SK-N-SH (cell line): Measurements from ENCODE around the gene THADA. TPM values are rescaled to one million over a fixed set of nuclear protein-coding genes. Genes with fewer than 3 reads are reported as not detected.

Source experiments
- CTCF ChIA-PET: fragments of 300-600, 350-600 bp; formaldehyde crosslinking; extraction: SDS; loops from one replicate; lab custom pipeline; 2021; lab: Yijun Ruan, JAX
- POLR2A ChIA-PET: fragments of 350-600 bp; sonication (Branson Sonifier 250); formaldehyde crosslinking; extraction: SDS; loops from one replicate; lab custom pipeline; 2020; ENCODE audit warnings: antibody characterized with exemption, inconsistent platforms; lab: Yijun Ruan, JAX
- DNase-seq: peaks from one replicate; pipeline ENCODE4 v3.0.0; 2012
- H2AFZ ChIP-seq: fragments of 200-600 bp; sonication (generic); 2 replicates; pipeline ENCODE4 v1.8.1; 2016; ENCODE audit warnings: antibody characterized with exemption, mild to moderate bottlenecking, low read depth
- H3F3A ChIP-seq: fragments of 200-600 bp; sonication (generic); replicated peaks from 2 replicates; pipeline ENCODE3; 2016; ENCODE audit warnings: antibody characterized with exemption, mild to moderate bottlenecking; ENCODE audit not compliant: insufficient read depth
- H3K27ac ChIP-seq, 2 experiments: fragments of 200-500 bp in 1 of 2; fragments of 200-600 bp in 1 of 2; sonication (Bioruptor generic) in 1 of 2; sonication (generic), shearing (Covaris generic) in 1 of 2; 2 replicates each; pipeline versions ENCODE4 v1.5.1 to v1.6.1; 2014 to 2016; ENCODE audit warnings: low read depth in 2 of 2, inconsistent platforms in 1 of 2, low read length in 1 of 2, mild to moderate bottlenecking in 1 of 2, mixed read lengths in 1 of 2
- H3K27me3 ChIP-seq: fragments of 200-600 bp; sonication (generic), shearing (Covaris generic); 2 replicates; pipeline ENCODE4 v1.6.1; 2016; ENCODE audit warnings: mixed run types; ENCODE audit not compliant: insufficient read depth
- H3K36me3 ChIP-seq, 2 experiments: fragments of 200-500 bp in 1 of 2; fragments of 200-600 bp in 1 of 2; sonication (Bioruptor generic) in 1 of 2; sonication (generic) in 1 of 2; replicated peaks in 1 of 2; 2 replicates each; pipeline versions ENCODE3 to v1.5.1; 2014 to 2016; ENCODE audit warnings: low read length in 1 of 2, mild to moderate bottlenecking in 1 of 2; ENCODE audit not compliant: insufficient read depth in 2 of 2, control insufficient read depth in 1 of 2
- H3K4me1 ChIP-seq, 2 experiments: fragments of 200-500 bp in 1 of 2; fragments of 200-600 bp in 1 of 2; sonication (Bioruptor generic) in 1 of 2; sonication (generic), shearing (Covaris generic) in 1 of 2; 2 replicates each; pipeline versions ENCODE4 v1.5.1 to v1.6.1; 2014 to 2016; ENCODE audit warnings: low read depth in 1 of 2, low read length in 1 of 2, mixed run types in 1 of 2; ENCODE audit not compliant: insufficient read depth in 2 of 2, control insufficient read depth in 1 of 2
- H3K4me2 ChIP-seq: fragments of 200-600 bp; sonication (generic), shearing (Covaris generic); 2 replicates; pipeline ENCODE4 v1.6.1; 2017; ENCODE audit warnings: mixed run types
- H3K4me3 ChIP-seq, 2 experiments: fragments of 200-500 bp in 1 of 2; fragments of 200-600 bp in 1 of 2; sonication (Bioruptor generic) in 1 of 2; sonication (generic), shearing (Covaris generic) in 1 of 2; 2 replicates each; pipeline versions ENCODE4 v1.5.1 to v1.8.1; 2014 to 2016; ENCODE audit warnings: low read depth in 2 of 2, inconsistent platforms in 1 of 2, low read length in 1 of 2, mild to moderate bottlenecking in 1 of 2, mixed read lengths in 1 of 2, moderate library complexity in 1 of 2
- H3K79me2 ChIP-seq: fragments of 200-600 bp; sonication (generic); 2 replicates; pipeline ENCODE4 v1.8.1; 2017; ENCODE audit warnings: mild to moderate bottlenecking; ENCODE audit not compliant: insufficient read depth
- H3K9ac ChIP-seq: fragments of 200-600 bp; sonication (generic); 2 replicates; pipeline ENCODE4 v1.6.1; 2017; ENCODE audit warnings: mixed run types
- H3K9me2 ChIP-seq: fragments of 200-600 bp; sonication (generic); 2 replicates; pipeline ENCODE4 v1.6.1; 2017; ENCODE audit warnings: mixed run types
- H3K9me3 ChIP-seq: fragments of 200-600 bp; sonication (generic); 2 replicates; pipeline ENCODE4 v1.6.1; 2017; ENCODE audit warnings: mixed run types, mild to moderate bottlenecking, moderate library complexity
- H4K20me1 ChIP-seq: fragments of 200-600 bp; sonication (generic); 2 replicates; pipeline ENCODE4 v1.6.1; 2017; ENCODE audit warnings: mild to moderate bottlenecking, mixed run types; ENCODE audit not compliant: insufficient read depth
- CHD2 ChIP-seq: fragments of 150-350 bp; IDR thresholded peaks from 2 replicates; pipeline ENCODE4 v1.6.1; 2018; ENCODE audit warnings: low read length; ENCODE audit not compliant: partially characterized antibody
- EP300 ChIP-seq, 2 experiments: IDR thresholded peaks; 2 replicates each; pipeline versions ENCODE4 v1.4.0 to v1.6.1; 2012; ENCODE audit warnings: borderline replicate concordance in 1 of 2, low read depth in 1 of 2, low read length in 1 of 2
- FOXJ3 ChIP-seq: sonication (generic); formaldehyde crosslinking; IDR thresholded peaks from 2 replicates; pipeline ENCODE4 v1.5.1; 2020; ENCODE audit warnings: mild to moderate bottlenecking, missing genetic modification reagents
- FOXM1 ChIP-seq: IDR thresholded peaks from 2 replicates; pipeline ENCODE4 v1.4.0; 2012; ENCODE audit warnings: low read depth, mild to moderate bottlenecking
- GABPA ChIP-seq: IDR thresholded peaks from 2 replicates; pipeline ENCODE4 v1.4.0; 2012; ENCODE audit warnings: low read depth, mild to moderate bottlenecking
- GATA2 ChIP-seq: sonication (generic); formaldehyde crosslinking; IDR thresholded peaks from 2 replicates; pipeline ENCODE4 v1.5.0; 2020; ENCODE audit warnings: mild to moderate bottlenecking, missing genetic modification reagents
- IRF3 ChIP-seq: fragments of 150-350 bp; IDR thresholded peaks from 2 replicates; pipeline ENCODE4 v1.6.1; 2016; ENCODE audit warnings: mild to moderate bottlenecking, low read depth, low read length
- MAX ChIP-seq: IDR thresholded peaks from 2 replicates; pipeline ENCODE4 v1.4.0; 2012; ENCODE audit warnings: low read depth
- MEF2A ChIP-seq: IDR thresholded peaks from 2 replicates; pipeline ENCODE4 v1.4.0; 2012; ENCODE audit warnings: low read depth, borderline replicate concordance
- NFIC ChIP-seq: IDR thresholded peaks from 2 replicates; pipeline ENCODE4 v1.4.0; 2012; ENCODE audit warnings: borderline replicate concordance
- POLR2AphosphoS5 ChIP-seq: IDR thresholded peaks from 2 replicates; pipeline ENCODE4 v1.6.1; 2012; ENCODE audit warnings: low read depth, low read length
- RCOR1 ChIP-seq: fragments of 150-350 bp; IDR thresholded peaks from 2 replicates; pipeline ENCODE4 v1.6.1; 2017; ENCODE audit warnings: antibody characterized with exemption, low read length
- RFX5 ChIP-seq: IDR thresholded peaks from 2 replicates; pipeline ENCODE4 v1.6.1; 2012; ENCODE audit warnings: mild to moderate bottlenecking, improper control_type of control experiment, low read length
- SIN3A ChIP-seq: IDR thresholded peaks from 2 replicates; pipeline ENCODE4 v1.6.1; 2012; ENCODE audit warnings: low read depth, mild to moderate bottlenecking, low read length, moderate library complexity, borderline replicate concordance
- SMC3 ChIP-seq: IDR thresholded peaks from 2 replicates; pipeline ENCODE4 v1.6.1; 2012; ENCODE audit warnings: low read depth, low read length, improper control_type of control experiment
- TAF1 ChIP-seq: IDR thresholded peaks from 2 replicates; pipeline ENCODE4 v1.6.1; 2012; ENCODE audit warnings: low read depth, mild to moderate bottlenecking, low read length, moderate library complexity, borderline replicate concordance
- TCF12 ChIP-seq: IDR thresholded peaks from 2 replicates; pipeline ENCODE4 v1.4.0; 2012
- USF1 ChIP-seq: IDR thresholded peaks from 2 replicates; pipeline ENCODE4 v1.4.0; 2012; ENCODE audit warnings: low read depth, borderline replicate concordance
- YY1 ChIP-seq: IDR thresholded peaks from 2 replicates; pipeline ENCODE4 v1.4.0; 2012; ENCODE audit warnings: low read depth, mild to moderate bottlenecking
- ZBTB33 ChIP-seq: IDR thresholded peaks from 2 replicates; pipeline ENCODE4 v1.4.0; 2012; ENCODE audit warnings: low read depth, borderline replicate concordance
- WGBS: methylation state at CpG from one replicate; pipeline ENCODE4 v1.1.6; 2017; ENCODE audit warnings: low lambda C conversion rate; 5-methylcytosine and 5-hydroxymethylcytosine counted together
- polyA plus RNA-seq, 3 experiments: library from polyadenylated mRNA; depleted of rRNA; stranded (reverse); fragments of >200 nt; gene quantifications; 2 replicates each; pipeline ENCODE4 v1.2.3, GENCODE V29; 2012

Gene THADA
- polyA plus RNA-seq, 1 of the 3 experiments (the other 2 are of a cell fraction) = 25.6 TPM

GRCh38 chr2:43467891-43468290 is 127.9 kb downstream of the THADA start (continued):
- no peak for TF ChIP-seq IRF3
- TF ChIP-seq SIN3A = no peak
- TF ChIP-seq EP300 (IDR thresholded peaks at IDR 0.05; ENCODE audit: borderline replicate concordance in 1 of 2, low read depth in 1 of 2, low read length in 1 of 2) = peak in 1 of 2 experiments; percentile 60; a peak in 1 of 4 replicates
- 0 out of 2 replicates have a peak, but pooled peaks have one; percentile 15 for TF ChIP-seq NFIC
- TF ChIP-seq POLR2AphosphoS5 = no peak
- TF ChIP-seq RCOR1 = no peak
- no peak for TF ChIP-seq SMC3
- TF ChIP-seq CHD2 = no peak
- no peak for TF ChIP-seq GABPA

GRCh38 chr2:43465234-43465633 is 130.6 kb downstream of the THADA start:
- Histone ChIP-seq H3F3A (peaks cover 16% of the 10 kb centered on the region), H3K27ac (no peak overlapping the region), H3K4me1 (peaks cover 10 to 33% of the 10 kb centered on the region in 2 experiments), H3K27me3 (no peaks in the 10 kb centered on the region), H3K4me3 (no peak overlapping the region), H3K9me3 (no peaks in the 10 kb centered on the region), H2AFZ (no peak overlapping the region)
- POLR2A ChIA-PET = no interaction called here
- TF ChIP-seq GABPA = no peak
- no peak for TF ChIP-seq FOXM1
- TF ChIP-seq MEF2A = no peak
- no peak for TF ChIP-seq SIN3A
- no peak for TF ChIP-seq GATA2 (CRISPR knock-in tag)
- TF ChIP-seq, all 33 proteins: peak for 0
- WGBS = 100% methylated on average over 2 of the region's 2 CpGs
- no peak for DNase-seq
- CTCF ChIA-PET = interaction anchor here (0.8 to 1.3 kb wide), 5 partner anchors 18 to 637 kb away, joined by 3 read pairs; no protein-coding TSS in a partner anchor
- no peaks in the 10 kb centered on the region for H3K9me2 ChIP-seq
- no peak overlapping the region for H3K9ac ChIP-seq
- no peaks in the 10 kb centered on the region for H4K20me1 ChIP-seq
- no peaks in the 10 kb centered on the region for H3K79me2 ChIP-seq
- H3K4me2 ChIP-seq = no peak overlapping the region
- no peaks in the 10 kb centered on the region for H3K36me3 ChIP-seq

- H3K9ac ChIP-seq = no peak overlapping the region
- no peak for TF ChIP-seq ZBTB33
- no peak for TF ChIP-seq IRF3
- TF ChIP-seq MAX = no peak
- TF ChIP-seq RCOR1 = no peak
- TF ChIP-seq FOXJ3 (CRISPR knock-in tag) = no peak
- no peak for TF ChIP-seq YY1
- TF ChIP-seq RFX5 = no peak
- TF ChIP-seq USF1 = no peak
- TF ChIP-seq GABPA = no peak
- TF ChIP-seq TAF1 = no peak
- TF ChIP-seq TCF12 = no peak
- H3K4me2 ChIP-seq = no peak overlapping the region
- DNase-seq = no peak
- no peak overlapping the region for H2AFZ ChIP-seq
- H3K27me3 ChIP-seq = no peaks in the 10 kb centered on the region
- POLR2A ChIA-PET = no interaction called here
- no peaks in the 10 kb centered on the region for H3K36me3 ChIP-seq
- no peaks in the 10 kb centered on the region for H3K9me2 ChIP-seq
- H4K20me1 ChIP-seq = no peaks in the 10 kb centered on the region
- no peaks in the 10 kb centered on the region for H3K9me3 ChIP-seq
- H3K27ac ChIP-seq = no peak overlapping the region
- peaks cover 10 to 33% of the 10 kb centered on the region in 2 experiments for H3K4me1 ChIP-seq
- H3F3A ChIP-seq = peaks cover 16% of the 10 kb centered on the region
- 94% methylated on average over 7 of the region's 7 CpGs for WGBS
- CTCF ChIA-PET = interaction anchor here (0.6 to 2.0 kb wide), 8 partner anchors 14 to 636 kb away, joined by 3 to 7 read pairs (median 3); no protein-coding TSS in a partner anchor
- H3K4me3 ChIP-seq = no peak overlapping the region
- no peaks in the 10 kb centered on the region for H3K79me2 ChIP-seq
Observed at GRCh38 chr2:43464590-43464989, 131.2 kb downstream of the THADA start.
